GM12878 (cell line): Measurements from ENCODE around the gene DEXI. TPM values are rescaled to one million over a fixed set of nuclear protein-coding genes. Genes with fewer than 3 reads are reported as not detected.
A peak's percentile ranks its signal among the peaks of the same experiment; 100 is the strongest.

Experiments used
- ATAC-seq: fragments of 200-7000 bp; cut with Tn5 transposase; 3 replicates; pipeline ENCODE4 v1.9.1; 2020; ENCODE audit warnings: mild to moderate bottlenecking, moderate library complexity
- BruUV-seq: library from RNA; stranded (reverse); fragments of 400-500 nt; replicated peaks from 2 replicates; lab custom pipeline; 2021; lab: Mats Ljungman, UMichigan
- CTCF ChIA-PET: fragments of 300-600 bp; sonication (Branson Sonifier 250); formaldehyde crosslinking; extraction: SDS; loops from one replicate; lab custom pipeline; 2021; ENCODE audit warnings: inconsistent platforms; lab: Yijun Ruan, JAX
- POLR2A ChIA-PET: fragments of 350-600 bp; formaldehyde crosslinking; extraction: SDS; loops from one replicate; lab custom pipeline; 2021; ENCODE audit warnings: inconsistent platforms; lab: Charles Lee
- RAD21 ChIA-PET: fragments of 300-600 bp; sonication (Branson Sonifier 250); formaldehyde crosslinking; loops from one replicate; lab custom pipeline; 2023; ENCODE audit warnings: antibody characterized with exemption; ENCODE audit not compliant: unreplicated experiment; lab: Charles Lee
- SMC1A ChIA-PET: fragments of 300-600 bp; sonication (Branson Sonifier 250); formaldehyde crosslinking; loops from one replicate; lab custom pipeline; 2023; ENCODE audit not compliant: unreplicated experiment, uncharacterized antibody; lab: Charles Lee
- DNase-seq: peaks from one replicate; pipeline ENCODE4 v3.0.0-alpha.2; 2011; ENCODE audit warnings: low read depth, low spot score
- FAIRE-seq: peaks from 3 replicates; lab custom pipeline; 2011; peaks lifted over from hg19 to GRCh38; lab: Jason Lieb, UNC
- H2AFZ ChIP-seq: 2 replicates; pipeline ENCODE4 v1.6.0; 2011; ENCODE audit warnings: low read depth, low read length, control low read depth; ENCODE audit not compliant: control insufficient read depth
- H3K27ac ChIP-seq: 2 replicates; pipeline ENCODE4 v1.5.1; 2011; ENCODE audit warnings: control low read depth; ENCODE audit not compliant: control insufficient read depth, insufficient read depth
- H3K27me3 ChIP-seq, 2 experiments: replicated peaks in 1 of 2; 2 replicates each; pipeline versions ENCODE4 v1.6.0 to v1.6.1; 2011; ENCODE audit warnings: low read length in 1 of 2; ENCODE audit not compliant: control insufficient read depth in 2 of 2, insufficient read depth in 2 of 2
- H3K36me3 ChIP-seq, 2 experiments: 2 replicates each; pipeline ENCODE4 v1.5.1; 2011; ENCODE audit warnings: low read length in 1 of 2; ENCODE audit not compliant: control insufficient read depth in 2 of 2, insufficient read depth in 2 of 2
- H3K4me1 ChIP-seq: 2 replicates; pipeline ENCODE4 v1.6.1; 2011; ENCODE audit warnings: mild to moderate bottlenecking, low read length, moderate library complexity, mixed read lengths; ENCODE audit not compliant: control insufficient read depth, insufficient read depth
- H3K4me2 ChIP-seq: 2 replicates; pipeline ENCODE4 v1.6.0; 2011; ENCODE audit warnings: control low read depth; ENCODE audit not compliant: control insufficient read depth, insufficient read depth
- H3K4me3 ChIP-seq: fragments of 200-600 bp; sonication (generic); 2 replicates; pipeline ENCODE4 v1.5.1; 2016
- H3K79me2 ChIP-seq: 2 replicates; pipeline ENCODE4 v1.6.0; 2011; ENCODE audit warnings: low read length; ENCODE audit not compliant: control insufficient read depth, insufficient read depth
- H3K9ac ChIP-seq: 2 replicates; pipeline ENCODE4 v1.8.0; 2011; ENCODE audit warnings: low read length, control low read depth, mixed read lengths; ENCODE audit not compliant: control insufficient read depth, insufficient read depth
- H3K9me3 ChIP-seq: replicated peaks from 3 replicates; pipeline ENCODE4 v1.5.1; 2011; ENCODE audit warnings: mild to moderate bottlenecking, low read length; ENCODE audit not compliant: control insufficient read depth, insufficient read depth
- H4K20me1 ChIP-seq: 2 replicates; pipeline ENCODE4 v1.6.0; 2011; ENCODE audit not compliant: control insufficient read depth, insufficient read depth
- IKZF2 ChIP-seq, 2 experiments: fragments of 450-650 bp; IDR thresholded peaks; 2 replicates each; pipeline ENCODE4 v1.6.1; 2017; ENCODE audit warnings: mild to moderate bottlenecking in 2 of 2, moderate library complexity in 2 of 2
- RAD21 ChIP-seq: IDR thresholded peaks from 2 replicates; pipeline ENCODE4 v1.6.1; 2011; ENCODE audit warnings: mild to moderate bottlenecking, low read depth, low read length, moderate library complexity; ENCODE audit not compliant: insufficient read depth
- SMC3 ChIP-seq: IDR thresholded peaks from 2 replicates; pipeline ENCODE4 v1.6.1; 2011; ENCODE audit warnings: low read length, improper control_type of control experiment, borderline replicate concordance
- SREBF1 ChIP-seq: IDR thresholded peaks from 2 replicates; pipeline ENCODE4 v1.6.1; 2012; ENCODE audit warnings: mild to moderate bottlenecking, low read length
- WGBS: methylation state at CpG from one replicate; pipeline ENCODE4 v1.1.6; 2016; ENCODE audit warnings: low lambda C conversion rate; ENCODE audit not compliant: insufficient replicate concordance, insufficient coverage; ENCODE audit errors: missing lambda C conversion rate; 5-methylcytosine and 5-hydroxymethylcytosine counted together
- in situ Hi-C: fragments of 300-500 bp; cut with MboI; formaldehyde crosslinking; loops from 9 replicates; pipeline ENCODE4 v1.14.3; 2018; ENCODE audit warnings: mixed read lengths
- intact Hi-C: fragments of 100-400 bp; cut with micrococcal nuclease; formaldehyde crosslinking; loops from one replicate; pipeline ENCODE4 v1.14.2; 2022; ENCODE audit not compliant: unreplicated experiment
- polyA plus RNA-seq, 11 experiments: library from polyadenylated mRNA; depleted of rRNA in 4 of 11; unstranded in 6 of 11; stranded (reverse) in 5 of 11; fragments of >200 nt; fragmentation: Nextera tagmentation in 4 of 11; fragmentation: Illumina TruSeq in 1 of 11; extraction: Ambion mirVana in 4 of 11; extraction: Trizol in 1 of 11; gene quantifications; 1 replicate in 1 of 11; 2 replicates in 10 of 11; pipeline versions ENCODE4 v1.2.1 to v1.2.3, GENCODE V29; 2011 to 2016; ENCODE audit warnings: inconsistent platforms in 2 of 11, missing spikeins in 2 of 11, low read depth in 1 of 11
- total RNA-seq, 4 experiments: library from RNA; depleted of rRNA in 3 of 4; stranded (reverse); fragments of >200 nt in 3 of 4; fragmentation: Illumina TruSeq in 1 of 4; extraction: Trizol in 1 of 4; gene quantifications; 2 replicates each; pipeline versions ENCODE4 v1.2.1 to v1.2.3, GENCODE V29; 2013 to 2021
- TF ChIP-seq, protein P1 (sequence below): fragments of 450-650 bp; IDR thresholded peaks from 2 replicates; pipeline ENCODE4 v1.6.1; 2018; ENCODE audit warnings: mild to moderate bottlenecking, low read depth, moderate library complexity; ENCODE audit not compliant: partially characterized antibody
- TF ChIP-seq, protein P2 (sequence below): IDR thresholded peaks from 2 replicates; pipeline ENCODE4 v1.6.1; 2011; ENCODE audit warnings: mild to moderate bottlenecking, low read depth, low read length, moderate library complexity; ENCODE audit not compliant: insufficient replicate concordance
- TF ChIP-seq, protein P3 (sequence below), 3 experiments: IDR thresholded peaks in 2 of 3; conservative IDR thresholded peaks in 1 of 3; 2 replicates each; pipeline ENCODE4 v1.5.1; 2011; ENCODE audit warnings: low read depth in 3 of 3, low read length in 3 of 3, mild to moderate bottlenecking in 3 of 3, control low read depth in 2 of 3, moderate library complexity in 2 of 3, inconsistent platforms in 1 of 3, mixed read lengths in 1 of 3; ENCODE audit not compliant: control insufficient read depth in 2 of 3, insufficient read depth in 1 of 3; ENCODE audit errors: extremely low read depth in 1 of 3

DEXI gene
- total and polyA plus RNA-seq, 10 of the 15 experiments (the other 5 are each of a cell fraction or from before 2014, with no cell fraction given): 1.4 to 26.3 (median 18.4) TPM

DNA sequence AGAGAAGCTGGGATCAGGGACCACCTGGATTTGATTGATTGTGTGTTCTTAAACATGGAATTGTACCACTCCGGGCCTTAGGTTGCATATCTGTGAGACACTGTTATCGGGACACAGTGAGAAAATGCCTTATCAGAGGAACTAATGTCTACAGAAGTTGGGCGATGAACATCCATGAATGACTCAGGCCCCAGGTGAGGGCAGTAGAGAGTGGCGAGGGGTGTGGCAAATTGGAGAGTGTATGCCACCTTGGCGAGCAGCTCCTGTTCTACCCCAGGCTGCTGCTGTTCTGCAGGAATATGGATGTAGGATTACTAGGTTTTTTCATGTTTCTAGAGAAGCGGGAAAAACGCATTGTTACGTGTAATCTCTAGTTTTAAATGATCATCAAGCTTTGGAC lies 40.9 kb upstream of the DEXI start:
- Histone ChIP-seq H3K9me3 (no peaks in the 10 kb centered on the region), H4K20me1 (no peaks in the 10 kb centered on the region), H3K36me3 (peaks cover 9 to 12% of the 10 kb centered on the region in 2 experiments; a peak in 3 of 4 replicates), H3K9ac (no peak overlapping the region), H3K27me3 (no peaks in the 10 kb centered on the region), H3K79me2 (no peaks in the 10 kb centered on the region), H2AFZ (no peak overlapping the region; the same call in 1 of the 2 replicates), H3K4me3 (0 out of 2 replicates have a peak overlapping the region, but pooled peaks have one; percentile 27), H3K27ac (peak overlapping the region; percentile 55; the same call in 1 of the 2 replicates), H3K4me2 (peak overlapping the region; percentile 28; the same call in 1 of the 2 replicates), H3K4me1 (peaks cover 30% of the 10 kb centered on the region)
- intact Hi-C loops: loop anchor here (5.0 kb wide), 2 partner anchors 94 to 274 kb away; partner anchors contain the start of gene SOCS1
- FAIRE-seq: no peak
- TF ChIP-seq RAD21 (0 out of 2 replicates have a peak, but pooled peaks have one; percentile 24), IKZF2 (IDR thresholded peaks at IDR 0.05) (0 out of 4 replicates have a peak, but pooled peaks of 1 of the 2 experiments have one; percentile 4), SMC3 (0 out of 2 replicates have a peak, but pooled peaks have one; percentile 8), SREBF1 (no peak)
- TF ChIP-seq, protein P1, sequence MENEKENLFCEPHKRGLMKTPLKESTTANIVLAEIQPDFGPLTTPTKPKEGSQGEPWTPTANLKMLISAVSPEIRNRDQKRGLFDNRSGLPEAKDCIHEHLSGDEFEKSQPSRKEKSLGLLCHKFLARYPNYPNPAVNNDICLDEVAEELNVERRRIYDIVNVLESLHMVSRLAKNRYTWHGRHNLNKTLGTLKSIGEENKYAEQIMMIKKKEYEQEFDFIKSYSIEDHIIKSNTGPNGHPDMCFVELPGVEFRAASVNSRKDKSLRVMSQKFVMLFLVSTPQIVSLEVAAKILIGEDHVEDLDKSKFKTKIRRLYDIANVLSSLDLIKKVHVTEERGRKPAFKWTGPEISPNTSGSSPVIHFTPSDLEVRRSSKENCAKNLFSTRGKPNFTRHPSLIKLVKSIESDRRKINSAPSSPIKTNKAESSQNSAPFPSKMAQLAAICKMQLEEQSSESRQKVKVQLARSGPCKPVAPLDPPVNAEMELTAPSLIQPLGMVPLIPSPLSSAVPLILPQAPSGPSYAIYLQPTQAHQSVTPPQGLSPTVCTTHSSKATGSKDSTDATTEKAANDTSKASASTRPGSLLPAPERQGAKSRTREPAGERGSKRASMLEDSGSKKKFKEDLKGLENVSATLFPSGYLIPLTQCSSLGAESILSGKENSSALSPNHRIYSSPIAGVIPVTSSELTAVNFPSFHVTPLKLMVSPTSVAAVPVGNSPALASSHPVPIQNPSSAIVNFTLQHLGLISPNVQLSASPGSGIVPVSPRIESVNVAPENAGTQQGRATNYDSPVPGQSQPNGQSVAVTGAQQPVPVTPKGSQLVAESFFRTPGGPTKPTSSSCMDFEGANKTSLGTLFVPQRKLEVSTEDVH: no peak
- TF ChIP-seq, protein P2, sequence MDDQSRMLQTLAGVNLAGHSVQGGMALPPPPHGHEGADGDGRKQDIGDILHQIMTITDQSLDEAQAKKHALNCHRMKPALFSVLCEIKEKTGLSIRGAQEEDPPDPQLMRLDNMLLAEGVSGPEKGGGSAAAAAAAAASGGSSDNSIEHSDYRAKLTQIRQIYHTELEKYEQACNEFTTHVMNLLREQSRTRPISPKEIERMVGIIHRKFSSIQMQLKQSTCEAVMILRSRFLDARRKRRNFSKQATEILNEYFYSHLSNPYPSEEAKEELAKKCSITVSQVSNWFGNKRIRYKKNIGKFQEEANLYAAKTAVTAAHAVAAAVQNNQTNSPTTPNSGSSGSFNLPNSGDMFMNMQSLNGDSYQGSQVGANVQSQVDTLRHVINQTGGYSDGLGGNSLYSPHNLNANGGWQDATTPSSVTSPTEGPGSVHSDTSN: no peak
- TF ChIP-seq, protein P3, sequence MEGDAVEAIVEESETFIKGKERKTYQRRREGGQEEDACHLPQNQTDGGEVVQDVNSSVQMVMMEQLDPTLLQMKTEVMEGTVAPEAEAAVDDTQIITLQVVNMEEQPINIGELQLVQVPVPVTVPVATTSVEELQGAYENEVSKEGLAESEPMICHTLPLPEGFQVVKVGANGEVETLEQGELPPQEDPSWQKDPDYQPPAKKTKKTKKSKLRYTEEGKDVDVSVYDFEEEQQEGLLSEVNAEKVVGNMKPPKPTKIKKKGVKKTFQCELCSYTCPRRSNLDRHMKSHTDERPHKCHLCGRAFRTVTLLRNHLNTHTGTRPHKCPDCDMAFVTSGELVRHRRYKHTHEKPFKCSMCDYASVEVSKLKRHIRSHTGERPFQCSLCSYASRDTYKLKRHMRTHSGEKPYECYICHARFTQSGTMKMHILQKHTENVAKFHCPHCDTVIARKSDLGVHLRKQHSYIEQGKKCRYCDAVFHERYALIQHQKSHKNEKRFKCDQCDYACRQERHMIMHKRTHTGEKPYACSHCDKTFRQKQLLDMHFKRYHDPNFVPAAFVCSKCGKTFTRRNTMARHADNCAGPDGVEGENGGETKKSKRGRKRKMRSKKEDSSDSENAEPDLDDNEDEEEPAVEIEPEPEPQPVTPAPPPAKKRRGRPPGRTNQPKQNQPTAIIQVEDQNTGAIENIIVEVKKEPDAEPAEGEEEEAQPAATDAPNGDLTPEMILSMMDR (IDR thresholded peaks at IDR 0.05 in 2 of 3, conservative IDR thresholded peaks at IDR 0.05 in 1 of 3; ENCODE audit: control insufficient read depth in 2 of 3, extremely low read depth in 1 of 3, insufficient read depth in 1 of 3, low read depth in 3 of 3, low read length in 3 of 3): peak; percentile 28 to 40 (median 33); a peak in 4 of 6 replicates
- RAD21 ChIA-PET: interaction anchor here (0.7 to 4.6 kb wide), 24 partner anchors 8 to 424 kb away, joined by 3 to 47 read pairs (median 4); partner anchors contain the start of gene SOCS1
- in situ Hi-C loops: no loop called here
- SMC1A ChIA-PET: interaction anchor here (0.6 to 3.3 kb wide), 32 partner anchors 10 to 837 kb away, joined by 3 to 48 read pairs (median 4); partner anchors contain the start of gene SOCS1
- CTCF ChIA-PET: interaction anchor here (0.6 to 4.7 kb wide), 31 partner anchors 10 to 425 kb away, joined by 3 to 61 read pairs (median 6); partner anchors contain the start of gene SOCS1
- WGBS: 19% methylated on average over 8 of the region's 8 CpGs
- no peak for DNase-seq
- POLR2A ChIA-PET: interaction anchor here (1.0 to 2.8 kb wide), 11 partner anchors 11 to 387 kb away, joined by 3 to 15 read pairs (median 4); partner anchors contain the start of gene SOCS1
- ATAC-seq: peak; percentile 42
- BruUV-seq: no TSS peak
